AG09319 (cell line): Measurements from ENCODE around the gene SEMA3C.

Experiments
- DNase-seq: peaks from one replicate; pipeline ENCODE4 v3.0.0-alpha.2; 2010; ENCODE audit warnings: low read depth; ENCODE audit errors: extremely low read depth
- TF ChIP-seq, protein P1 (sequence below): IDR thresholded peaks from 2 replicates; pipeline ENCODE4 v1.5.1; 2011; ENCODE audit warnings: low read depth, mild to moderate bottlenecking, inconsistent platforms, low read length, moderate library complexity

SEMA3C gene

DNA sequence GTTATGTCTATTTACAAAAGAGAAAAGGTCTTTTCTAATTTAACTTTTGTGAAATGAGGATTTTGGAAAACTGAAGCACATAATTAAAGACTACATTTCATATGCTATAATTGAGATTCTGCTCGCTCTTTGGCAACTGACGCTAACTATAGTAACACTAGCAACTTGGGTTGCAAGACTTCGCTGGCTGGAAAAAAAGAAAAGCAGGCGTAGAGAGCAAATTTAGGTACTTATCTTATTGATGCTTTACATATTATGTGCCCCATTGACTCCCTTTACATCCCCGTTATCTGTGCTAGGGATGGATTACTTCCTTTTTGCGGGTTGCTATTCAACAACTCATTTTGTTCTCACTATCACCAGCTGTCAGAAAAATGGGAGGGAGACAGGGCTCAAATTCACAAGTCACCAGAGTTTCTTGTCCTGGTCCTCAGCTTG lies 10.5 kb downstream of the SEMA3C start:
- DNase-seq = no peak
- TF ChIP-seq, protein P1, sequence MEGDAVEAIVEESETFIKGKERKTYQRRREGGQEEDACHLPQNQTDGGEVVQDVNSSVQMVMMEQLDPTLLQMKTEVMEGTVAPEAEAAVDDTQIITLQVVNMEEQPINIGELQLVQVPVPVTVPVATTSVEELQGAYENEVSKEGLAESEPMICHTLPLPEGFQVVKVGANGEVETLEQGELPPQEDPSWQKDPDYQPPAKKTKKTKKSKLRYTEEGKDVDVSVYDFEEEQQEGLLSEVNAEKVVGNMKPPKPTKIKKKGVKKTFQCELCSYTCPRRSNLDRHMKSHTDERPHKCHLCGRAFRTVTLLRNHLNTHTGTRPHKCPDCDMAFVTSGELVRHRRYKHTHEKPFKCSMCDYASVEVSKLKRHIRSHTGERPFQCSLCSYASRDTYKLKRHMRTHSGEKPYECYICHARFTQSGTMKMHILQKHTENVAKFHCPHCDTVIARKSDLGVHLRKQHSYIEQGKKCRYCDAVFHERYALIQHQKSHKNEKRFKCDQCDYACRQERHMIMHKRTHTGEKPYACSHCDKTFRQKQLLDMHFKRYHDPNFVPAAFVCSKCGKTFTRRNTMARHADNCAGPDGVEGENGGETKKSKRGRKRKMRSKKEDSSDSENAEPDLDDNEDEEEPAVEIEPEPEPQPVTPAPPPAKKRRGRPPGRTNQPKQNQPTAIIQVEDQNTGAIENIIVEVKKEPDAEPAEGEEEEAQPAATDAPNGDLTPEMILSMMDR = no peak

DNA sequence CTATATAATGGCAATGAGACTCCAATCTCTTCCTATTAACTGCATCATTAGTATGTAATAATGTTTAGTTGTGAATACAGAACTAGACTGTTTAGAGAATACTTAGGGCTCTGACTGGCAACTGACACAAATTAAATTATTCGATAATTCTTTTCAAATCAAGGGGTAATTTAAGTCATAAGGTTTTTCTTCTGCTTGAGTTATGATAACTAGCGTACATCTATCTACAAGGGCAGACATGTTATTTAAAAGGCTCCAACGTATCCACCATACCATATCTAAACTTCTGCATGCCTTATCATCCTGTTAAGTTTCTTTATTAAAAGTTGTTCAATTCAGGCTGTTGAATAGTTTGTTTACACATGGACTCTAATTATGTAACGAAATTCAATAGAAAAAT lies 11.2 kb downstream of the SEMA3C start:
- TF ChIP-seq, protein P1 = no peak
- no peak for DNase-seq

DNA sequence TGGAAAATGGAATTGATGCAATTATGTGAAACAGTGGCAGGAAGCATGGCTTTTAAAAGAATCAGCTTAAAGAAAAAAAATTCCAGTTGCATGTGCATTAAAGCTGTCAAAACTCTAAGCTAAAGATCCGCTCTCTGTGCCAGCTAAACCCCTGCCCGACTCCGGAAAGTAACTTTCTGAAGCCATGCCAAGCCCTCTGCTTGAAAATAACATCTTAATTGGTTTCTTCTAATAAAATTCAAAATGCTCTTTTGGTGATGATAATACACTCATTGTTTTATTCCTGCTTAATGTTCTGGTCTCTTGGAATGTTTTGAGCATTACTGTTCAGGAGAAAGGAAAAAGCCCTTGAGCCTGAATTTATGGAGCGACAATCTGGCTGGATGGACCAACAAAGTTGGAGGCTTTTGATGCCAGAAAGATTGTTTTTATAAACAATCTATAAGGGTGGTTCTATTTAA lies 11.7 kb downstream of the SEMA3C start:
- no peak for DNase-seq
- TF ChIP-seq, protein P1 = no peak

DNA sequence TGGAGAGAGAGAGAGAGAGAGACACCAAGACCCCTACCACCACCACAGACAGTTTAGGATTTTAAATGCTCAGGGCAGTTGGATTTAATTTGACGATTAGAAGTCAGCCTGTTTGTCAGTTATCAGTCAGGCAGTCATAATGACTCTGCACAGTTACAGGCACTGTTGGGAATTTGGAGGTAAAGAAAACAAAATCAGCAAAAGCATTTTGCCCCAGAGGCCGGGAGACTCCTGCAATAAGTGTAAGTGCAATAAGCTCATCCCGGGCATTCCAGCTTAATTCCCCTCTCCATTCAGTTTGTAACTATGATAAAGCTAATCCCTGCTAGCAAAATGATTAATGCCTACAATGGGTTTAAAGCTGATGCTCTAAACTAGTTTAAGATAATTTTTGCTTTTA lies 13.5 kb downstream of the SEMA3C start:
- DNase-seq = no peak
- TF ChIP-seq, protein P1 = no peak

DNA sequence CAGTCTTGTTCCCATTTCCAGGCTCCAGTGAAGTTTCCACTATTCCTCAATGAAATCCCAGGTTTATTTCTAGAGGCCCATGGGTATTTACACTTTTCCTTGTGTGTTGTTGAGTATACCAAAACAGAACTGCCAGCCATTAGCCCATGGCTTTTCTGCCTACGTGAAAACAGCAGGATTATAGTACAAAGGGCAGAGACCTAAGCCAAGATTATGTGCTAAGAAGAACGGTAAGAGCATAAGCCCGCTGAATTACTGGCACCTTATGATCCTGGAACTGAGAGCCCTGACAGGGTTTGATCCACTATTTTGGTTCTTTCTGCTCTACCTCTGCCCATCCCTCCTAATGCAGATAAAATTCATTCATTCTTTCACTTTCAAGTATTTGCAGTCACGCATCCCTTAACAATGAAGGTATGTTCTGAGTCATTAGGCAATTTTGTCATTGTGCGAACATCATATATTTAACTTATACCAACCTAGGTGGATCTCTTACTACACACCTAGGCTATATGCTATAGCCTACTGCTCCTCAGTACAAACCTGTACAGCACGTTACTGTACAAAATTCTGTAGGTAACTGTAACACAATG lies 16.0 kb downstream of the SEMA3C start:
- no peak for DNase-seq
- TF ChIP-seq, protein P1 = no peak

DNA sequence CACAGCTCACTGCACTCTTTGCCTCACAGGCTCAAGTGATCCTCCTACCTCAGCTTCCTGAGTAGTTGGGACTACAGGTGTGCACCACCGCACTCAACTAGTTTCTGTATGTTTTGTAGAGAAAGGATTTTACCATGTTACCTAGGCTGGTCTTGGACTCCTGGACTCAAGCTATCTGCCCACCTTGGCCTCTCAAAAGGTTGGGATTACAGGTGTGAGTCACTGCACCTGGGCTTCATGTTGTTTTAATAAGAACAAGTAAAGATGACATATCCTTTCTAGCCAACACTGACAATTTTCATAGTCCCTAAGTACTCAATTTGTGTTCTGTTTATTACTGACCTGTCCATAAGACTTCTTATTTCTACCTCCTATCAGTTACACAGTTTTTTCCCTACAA lies 16.8 kb downstream of the SEMA3C start:
- TF ChIP-seq, protein P1 = no peak
- DNase-seq = no peak

DNA sequence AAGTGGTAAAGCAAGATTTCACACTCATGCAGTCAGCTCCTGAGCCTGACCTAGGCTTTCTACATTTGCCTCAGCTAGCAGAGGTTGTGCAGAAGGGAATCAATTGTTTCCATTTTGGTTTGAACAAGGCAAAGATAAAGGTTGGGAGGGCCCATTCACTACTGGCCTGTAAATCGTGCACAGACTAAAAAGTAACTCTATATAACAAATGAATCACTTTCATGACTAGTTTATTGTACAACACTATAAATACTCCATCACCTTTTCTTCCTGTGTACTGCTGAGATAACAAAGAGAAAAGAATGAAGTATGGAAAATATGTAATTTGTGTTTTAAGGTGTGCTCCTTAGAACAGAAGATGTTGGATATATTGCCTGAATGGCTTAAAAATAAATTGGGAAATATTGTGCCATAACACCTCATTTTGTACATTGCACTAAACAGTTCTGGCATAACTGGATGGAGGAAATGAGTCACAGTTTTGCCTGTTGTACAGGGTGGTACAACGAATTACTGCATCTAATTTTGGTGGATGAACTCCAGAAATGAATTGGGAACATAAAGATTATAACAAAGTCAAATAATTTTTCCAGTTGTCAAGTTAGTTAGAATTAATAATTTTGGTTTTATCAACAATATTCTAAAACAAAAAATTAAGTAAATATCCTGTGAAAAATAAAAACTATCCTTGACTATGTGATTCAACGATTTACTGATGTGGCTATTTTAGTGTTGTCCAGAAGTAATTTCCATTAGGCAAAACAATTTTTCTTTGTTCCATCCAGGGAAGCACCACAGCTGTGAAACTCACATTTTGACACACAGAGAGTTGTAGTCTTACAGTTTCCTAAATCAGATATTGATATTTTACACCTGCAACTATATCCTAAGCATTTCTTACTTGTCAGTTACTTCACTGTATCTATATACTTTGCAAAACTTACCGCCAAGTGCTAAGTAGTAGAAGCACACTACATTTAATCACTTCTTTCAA lies 18.0 kb downstream of the SEMA3C start:
- TF ChIP-seq, protein P1 = no peak

More for the DNA sequence above, 18.0 kb downstream of the SEMA3C start:
- no peak for DNase-seq
